Subcutaneous adipose tissue (tissue), 4 donors: Measurements from ENCODE around the gene EEF1AKMT4. TPM values are rescaled to one million over a fixed set of nuclear protein-coding genes. Genes with fewer than 3 reads are reported as not detected.

Experiments
- CTCF ChIP-seq: fragments of 450-650 bp; IDR thresholded peaks from one replicate; pipeline ENCODE4 v1.5.1; 2016; ENCODE audit warnings: low read depth, mild to moderate bottlenecking, control low read depth, antibody characterized with exemption, moderate library complexity
- total RNA-seq, 4 donors: library from RNA; depleted of rRNA; stranded (reverse); fragments of >200 nt; gene quantifications; one replicate each; pipeline ENCODE4 v1.1.0, GENCODE V29; 2016

Gene EEF1AKMT4
- total RNA-seq, 4 donors from 2014 or later: 3.4 to 5.5 (median 4.3) TPM

- TF ChIP-seq CTCF: no peak
Observed at GRCh38 chr3:184240384-184241140, 8.9 kb upstream of the EEF1AKMT4 start.

- no peak for TF ChIP-seq CTCF
Observed at GRCh38 chr3:184241141-184241446, 8.4 kb upstream of the EEF1AKMT4 start.

- no peak for TF ChIP-seq CTCF
Observed at GRCh38 chr3:184241447-184242296, 7.8 kb upstream of the EEF1AKMT4 start.

- TF ChIP-seq CTCF: no peak
Observed at GRCh38 chr3:184242297-184242685, 7.2 kb upstream of the EEF1AKMT4 start.

- no peak for TF ChIP-seq CTCF
Observed at GRCh38 chr3:184248454-184249411, 739 bp upstream of the EEF1AKMT4 start, which contains the start of gene ALG3. ALG3 (minus strand) TSS chr3:184248962; CDS start chr3:184248940, 22 bp downstream.

- TF ChIP-seq CTCF: no peak
Observed at GRCh38 chr3:184250167-184250828, 826 bp downstream of the EEF1AKMT4 start.
